Gastrocnemius medialis (tissue), 4 donors: ENCODE results near the gene MRPS12. TPM values are rescaled to one million over a fixed set of nuclear protein-coding genes. Genes with fewer than 3 reads are reported as not detected.

Source experiments
- ATAC-seq, 2 donors: fragments of 150-250 bp; one replicate each; pipeline ENCODE4 v1.9.1; 2016
- DNase-seq, 2 donors: peaks; one replicate each; pipeline ENCODE4 v3.0.0-alpha.2; 2019
- H3K27ac ChIP-seq, 4 donors: fragments of 200-600 bp; sonication (generic); 1 replicate in 1 of 4; 2 replicates in 3 of 4; pipeline ENCODE4 v1.5.1; 2016 to 2018; ENCODE audit warnings: mild to moderate bottlenecking in 2 of 4, moderate library complexity in 1 of 4
- H3K27me3 ChIP-seq, 3 donors: fragments of 200-600 bp; sonication (generic) in 2 of 3; 1 replicate in 1 of 3; 2 replicates in 2 of 3; pipeline versions ENCODE4 v1.5.1 to v1.6.0; 2016 to 2019; ENCODE audit warnings: mild to moderate bottlenecking in 1 of 3, moderate library complexity in 1 of 3
- H3K36me3 ChIP-seq, 2 donors: fragments of 200-600 bp; sonication (generic) in 1 of 2; one replicate each; pipeline ENCODE4 v1.5.1; 2017 to 2018
- H3K4me1 ChIP-seq, 2 donors: fragments of 200-600 bp; sonication (generic) in 1 of 2; one replicate each; pipeline ENCODE4 v1.5.1; 2016 to 2017; ENCODE audit warnings: mild to moderate bottlenecking in 2 of 2
- H3K4me3 ChIP-seq, 4 donors: fragments of 200-600 bp; sonication (generic) in 3 of 4; 1 replicate in 1 of 4; 2 replicates in 3 of 4; pipeline ENCODE4 v1.5.1; 2016 to 2019; ENCODE audit warnings: mild to moderate bottlenecking in 2 of 4
- H3K9me3 ChIP-seq, 3 donors: fragments of 200-600 bp; sonication (generic) in 2 of 3; 1 replicate in 1 of 3; 2 replicates in 2 of 3; pipeline ENCODE4 v1.5.1; 2016 to 2019
- POLR2A ChIP-seq, 2 donors: fragments of 450-650 bp; IDR thresholded peaks; one replicate each; pipeline ENCODE4 v1.6.1; 2017; ENCODE audit warnings: antibody characterized with exemption in 2 of 2, mild to moderate bottlenecking in 2 of 2, moderate library complexity in 2 of 2
- in situ Hi-C, 4 donors: fragments of 200-750 bp; cut with MboI; loops; one replicate each; pipeline versions ENCODE4 v1.15.0 to v1.8.0; 2017; ENCODE audit warnings: low sequenced_read_pairs in 4 of 4
- intact Hi-C: fragments of 100-400 bp; cut with DNase I; formaldehyde crosslinking; loops from one replicate; pipeline ENCODE4 v1.15.1; 2023; ENCODE audit warnings: low total_unique reads
- total RNA-seq, 4 donors: library from RNA; depleted of rRNA; stranded (reverse); fragments of >200 nt; gene quantifications; one replicate each; pipeline versions ENCODE4 v1.1.0 to v1.2.3, GENCODE V29; 2016
- TF ChIP-seq, protein P1 (sequence below), 5 experiments: fragments of 450-650 bp in 3 of 5; fragments of 200-600 bp in 2 of 5; sonication (generic) in 2 of 5; IDR thresholded peaks in 4 of 5; conservative IDR thresholded peaks in 1 of 5; 1 replicate in 4 of 5; 2 replicates in 1 of 5; pipeline ENCODE4 v1.5.1; 2016 to 2019; ENCODE audit warnings: antibody characterized with exemption in 5 of 5, mild to moderate bottlenecking in 3 of 5, moderate library complexity in 3 of 5

The MRPS12 gene
- total RNA-seq, 4 donors from 2014 or later = 20.0 to 49.8 (median 36.1) TPM

DNA sequence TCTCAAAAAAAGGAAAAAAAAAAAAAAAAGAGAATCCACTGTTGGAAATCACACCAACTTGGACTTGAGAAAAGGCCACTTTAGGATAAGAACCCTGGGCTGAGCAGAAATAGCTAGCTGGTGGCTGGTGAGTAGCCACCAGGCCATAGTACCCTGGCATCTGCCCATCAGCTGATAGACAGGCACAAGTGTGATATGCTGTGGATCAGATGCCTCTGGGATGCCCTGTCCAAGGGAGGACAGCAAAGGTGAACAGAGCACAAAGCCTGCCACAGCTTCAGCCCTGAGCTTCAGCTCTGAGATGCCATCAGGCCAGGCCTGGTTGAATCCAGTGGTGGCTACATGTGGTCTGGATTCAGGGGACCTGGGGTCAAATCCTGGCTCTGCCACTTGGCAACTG lies 40.1 kb upstream of the MRPS12 start:
- Histone ChIP-seq H3K27ac (peak overlapping the region; percentile 85 to 96 (median 88)), H3K4me3 (no peak overlapping the region), H3K9me3 (no peaks in the 10 kb centered on the region), H3K4me1 (peaks cover 50 to 68% of the 10 kb centered on the region in 2 donors), H3K27me3 (no peaks in the 10 kb centered on the region), H3K36me3 (peaks cover 0 to 28% of the 10 kb centered on the region in 2 donors)
- DNase-seq (peak; percentile 88 to 94), ATAC-seq (peak; percentile 92 to 93)
- TF ChIP-seq, protein P1, sequence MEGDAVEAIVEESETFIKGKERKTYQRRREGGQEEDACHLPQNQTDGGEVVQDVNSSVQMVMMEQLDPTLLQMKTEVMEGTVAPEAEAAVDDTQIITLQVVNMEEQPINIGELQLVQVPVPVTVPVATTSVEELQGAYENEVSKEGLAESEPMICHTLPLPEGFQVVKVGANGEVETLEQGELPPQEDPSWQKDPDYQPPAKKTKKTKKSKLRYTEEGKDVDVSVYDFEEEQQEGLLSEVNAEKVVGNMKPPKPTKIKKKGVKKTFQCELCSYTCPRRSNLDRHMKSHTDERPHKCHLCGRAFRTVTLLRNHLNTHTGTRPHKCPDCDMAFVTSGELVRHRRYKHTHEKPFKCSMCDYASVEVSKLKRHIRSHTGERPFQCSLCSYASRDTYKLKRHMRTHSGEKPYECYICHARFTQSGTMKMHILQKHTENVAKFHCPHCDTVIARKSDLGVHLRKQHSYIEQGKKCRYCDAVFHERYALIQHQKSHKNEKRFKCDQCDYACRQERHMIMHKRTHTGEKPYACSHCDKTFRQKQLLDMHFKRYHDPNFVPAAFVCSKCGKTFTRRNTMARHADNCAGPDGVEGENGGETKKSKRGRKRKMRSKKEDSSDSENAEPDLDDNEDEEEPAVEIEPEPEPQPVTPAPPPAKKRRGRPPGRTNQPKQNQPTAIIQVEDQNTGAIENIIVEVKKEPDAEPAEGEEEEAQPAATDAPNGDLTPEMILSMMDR (IDR thresholded peaks at IDR 0.05 in 4 of 5, conservative IDR thresholded peaks at IDR 0.05 in 1 of 5) = no peak
- TF ChIP-seq POLR2A (IDR thresholded peaks at IDR 0.05) = no peak
- in situ Hi-C loops (loop anchor here in 1 of 4 donors (10.0 kb wide), 1 partner anchor 46 kb away; the partner anchor contains the start of gene HNRNPL), intact Hi-C loops (loop anchor here (2.0 to 10.0 kb wide), 3 partner anchors 60 to 716 kb away; partner anchors contain the start of gene ECH1)

DNA sequence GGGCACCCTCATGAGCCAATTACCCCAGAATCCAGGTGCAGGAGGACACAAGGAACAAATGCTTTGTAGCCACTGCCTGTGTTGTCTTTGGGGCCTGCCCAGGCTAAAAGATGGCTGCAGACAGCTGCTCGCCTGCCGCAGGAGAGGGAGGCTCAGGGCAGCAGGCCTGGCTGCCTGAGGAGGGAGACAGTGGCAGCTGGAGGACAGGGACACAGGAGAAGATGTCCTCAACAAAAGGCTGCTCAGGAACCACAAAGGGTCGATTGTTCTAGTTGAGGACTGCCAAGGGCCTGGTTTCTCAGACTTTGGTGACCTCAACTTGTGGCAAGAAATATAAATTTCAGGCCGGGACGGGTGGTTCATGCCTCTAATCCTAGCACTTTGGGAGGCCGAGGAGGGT lies 39.0 kb upstream of the MRPS12 start:
- no peak for DNase-seq
- intact Hi-C loops (loop anchor here (2.0 to 10.0 kb wide), 3 partner anchors 61 to 717 kb away; partner anchors contain the start of gene ECH1), in situ Hi-C loops (loop anchor here in 1 of 4 donors (10.0 kb wide), 1 partner anchor 47 kb away; the partner anchor contains the start of gene HNRNPL)
- Histone ChIP-seq H3K4me3 (no peak overlapping the region), H3K36me3 (peaks cover 0 to 28% of the 10 kb centered on the region in 2 donors), H3K27me3 (no peaks in the 10 kb centered on the region), H3K27ac (peak overlapping the region; percentile 85 to 96 (median 88)), H3K9me3 (no peaks in the 10 kb centered on the region), H3K4me1 (peaks cover 54 to 70% of the 10 kb centered on the region in 2 donors)
- no peak for TF ChIP-seq POLR2A (IDR thresholded peaks at IDR 0.05)
- TF ChIP-seq, protein P1 (IDR thresholded peaks at IDR 0.05 in 4 of 5, conservative IDR thresholded peaks at IDR 0.05 in 1 of 5) = no peak
- ATAC-seq = no peak

- intact Hi-C loops = loop anchor here (5.0 to 10.0 kb wide), 2 partner anchors 181 to 718 kb away; no protein-coding TSS in a partner anchor
- H3K4me3 ChIP-seq = peak overlapping the region in 1 of 4 donors; percentile 16
- ATAC-seq = no peak
- TF ChIP-seq, protein P1 (IDR thresholded peaks at IDR 0.05 in 4 of 5, conservative IDR thresholded peaks at IDR 0.05 in 1 of 5) = no peak
- no peak for TF ChIP-seq POLR2A (IDR thresholded peaks at IDR 0.05)
- peaks cover 64 to 79% of the 10 kb centered on the region in 2 donors for H3K4me1 ChIP-seq
- in situ Hi-C loops = loop anchor here in 1 of 4 donors (10.0 kb wide), 1 partner anchor 48 kb away; the partner anchor contains the start of gene HNRNPL
- no peaks in the 10 kb centered on the region for H3K27me3 ChIP-seq
- no peak for DNase-seq
- no peaks in the 10 kb centered on the region for H3K9me3 ChIP-seq
- peaks cover 0 to 23% of the 10 kb centered on the region in 2 donors for H3K36me3 ChIP-seq
- peak overlapping the region; percentile 85 to 96 (median 88) for H3K27ac ChIP-seq
These were observed 37.9 kb upstream of the MRPS12 start for GRCh38 chr19:38892841-38893240.

- Histone ChIP-seq H3K27ac (peak overlapping the region; percentile 85 to 96 (median 88)), H3K4me1 (peaks cover 70 to 82% of the 10 kb centered on the region in 2 donors), H3K36me3 (peaks cover 0 to 18% of the 10 kb centered on the region in 2 donors), H3K27me3 (no peaks in the 10 kb centered on the region), H3K9me3 (no peaks in the 10 kb centered on the region), H3K4me3 (peak overlapping the region in 1 of 4 donors; percentile 16)
- ATAC-seq (peak in 1 of 2 donors; percentile 19), DNase-seq (peak in 1 of 2 donors; percentile 53)
- in situ Hi-C loops = loop anchor here in 1 of 4 donors (10.0 kb wide), 1 partner anchor 49 kb away; the partner anchor contains the start of gene HNRNPL
- no peak for TF ChIP-seq POLR2A (IDR thresholded peaks at IDR 0.05)
- TF ChIP-seq, protein P1 (IDR thresholded peaks at IDR 0.05 in 4 of 5, conservative IDR thresholded peaks at IDR 0.05 in 1 of 5) = no peak
- intact Hi-C loops = loop anchor here (5.0 to 10.0 kb wide), 2 partner anchors 181 to 719 kb away; no protein-coding TSS in a partner anchor
These were observed 37.4 kb upstream of the MRPS12 start for GRCh38 chr19:38893341-38893771.
